ENCODE results near the gene SH3RF3. TPM values are rescaled to one million over a fixed set of nuclear protein-coding genes. Genes with fewer than 3 reads are reported as not detected.
A peak's percentile ranks its signal among the peaks of the same experiment; 100 is the strongest.
"Not testable (repeated sequence)": the region's sequence is repeated elsewhere in the genome, so short reads cannot be mapped to it uniquely, and the experiment has no call there.

SH3RF3 gene
- polyA plus RNA-seq, 12 donors: 3.3 to 7.5 (median 4.7) TPM; not detected in 1

GRCh38 chr2:109157563-109158105 lies 28.6 kb downstream of the SH3RF3 start:
- DNase-seq: no peak

- no peak for DNase-seq
These were observed 29.2 kb downstream of the SH3RF3 start for GRCh38 chr2:109158237-109158636.

- no peak for DNase-seq
These were observed 30.1 kb downstream of the SH3RF3 start for GRCh38 chr2:109159096-109159495.

GRCh38 chr2:109160714-109161440 lies 31.9 kb downstream of the SH3RF3 start:
- no peak for DNase-seq

- not testable (repeated sequence) for DNase-seq
These were observed 33.4 kb downstream of the SH3RF3 start for GRCh38 chr2:109162367-109162766.

- no peak for DNase-seq
These were observed 34.0 kb downstream of the SH3RF3 start for GRCh38 chr2:109162999-109163398.

- DNase-seq: no peak
These were observed 35.3 kb downstream of the SH3RF3 start for GRCh38 chr2:109164311-109164710.

- peak; percentile 83 for DNase-seq
These were observed 35.8 kb downstream of the SH3RF3 start for GRCh38 chr2:109164739-109165221.

- DNase-seq: no peak
These were observed 37.8 kb downstream of the SH3RF3 start for GRCh38 chr2:109166811-109167210.

GRCh38 chr2:109168086-109168485 lies 39.1 kb downstream of the SH3RF3 start:
- DNase-seq: no peak

- DNase-seq: no peak
These were observed 39.7 kb downstream of the SH3RF3 start for GRCh38 chr2:109168716-109169115.

GRCh38 chr2:109170645-109171044 lies 41.6 kb downstream of the SH3RF3 start:
- DNase-seq: no peak

GRCh38 chr2:109171444-109172334 lies 42.7 kb downstream of the SH3RF3 start:
- DNase-seq: peak; percentile 41

- no peak for DNase-seq
These were observed 43.6 kb downstream of the SH3RF3 start for GRCh38 chr2:109172556-109173105.

- peak; percentile 64 for DNase-seq
These were observed 44.5 kb downstream of the SH3RF3 start for GRCh38 chr2:109173311-109174171.

GRCh38 chr2:109174214-109174613 lies 45.2 kb downstream of the SH3RF3 start:
- no peak for DNase-seq

- DNase-seq: no peak
These were observed 45.8 kb downstream of the SH3RF3 start for GRCh38 chr2:109174626-109175349.

- no peak for DNase-seq
These were observed 46.3 kb downstream of the SH3RF3 start for GRCh38 chr2:109175350-109175678.

- DNase-seq: no peak
These were observed 47.9 kb downstream of the SH3RF3 start for GRCh38 chr2:109176928-109177327.

GRCh38 chr2:109177635-109178034 lies 48.6 kb downstream of the SH3RF3 start:
- DNase-seq: no peak

GRCh38 chr2:109178968-109179367 lies 50.0 kb downstream of the SH3RF3 start:
- DNase-seq: no peak

Data from muscle of arm (tissue), 12 donors.